Spleen (tissue), 11 donors: ENCODE measurements around the gene CEP128. TPM values are rescaled to one million over a fixed set of nuclear protein-coding genes. Genes with fewer than 3 reads are reported as not detected.

ENCODE experiments used
- DNase-seq: peaks from one replicate; pipeline ENCODE4 v3.0.0-alpha.2; 2020
- H3K27ac ChIP-seq, 8 donors: fragments of 200-600 bp; sonication (generic) in 7 of 8; 1 replicate in 4 of 8; 2 replicates in 4 of 8; pipeline versions ENCODE4 v1.5.0 to v1.8.0; 2016 to 2021; ENCODE audit warnings: inconsistent platforms in 4 of 8, mild to moderate bottlenecking in 4 of 8, moderate library complexity in 1 of 8
- H3K27me3 ChIP-seq, 7 donors: fragments of 200-600 bp; sonication (generic) in 6 of 7; replicated peaks in 1 of 7; 1 replicate in 4 of 7; 2 replicates in 3 of 7; pipeline versions ENCODE4 v1.5.0 to v1.8.0; 2016 to 2021; ENCODE audit warnings: inconsistent platforms in 3 of 7, mild to moderate bottlenecking in 1 of 7
- H3K36me3 ChIP-seq, 6 donors: fragments of 200-600 bp; sonication (generic) in 5 of 6; 1 replicate in 4 of 6; 2 replicates in 2 of 6; pipeline versions ENCODE4 v1.5.0 to v1.8.0; 2016 to 2021; ENCODE audit warnings: inconsistent platforms in 2 of 6
- H3K4me1 ChIP-seq, 6 donors: fragments of 200-600 bp; sonication (generic) in 5 of 6; 1 replicate in 3 of 6; 2 replicates in 3 of 6; pipeline versions ENCODE4 v1.5.0 to v1.8.0; 2016 to 2021; ENCODE audit warnings: inconsistent platforms in 3 of 6
- H3K4me3 ChIP-seq, 8 donors: fragments of 200-600 bp; sonication (generic) in 7 of 8; 1 replicate in 4 of 8; 2 replicates in 4 of 8; pipeline versions ENCODE4 v1.5.0 to v1.8.0; 2016 to 2021; ENCODE audit warnings: inconsistent platforms in 4 of 8, mild to moderate bottlenecking in 4 of 8, moderate library complexity in 2 of 8
- H3K9me3 ChIP-seq, 8 donors: fragments of 200-600 bp; sonication (generic) in 7 of 8; 1 replicate in 4 of 8; 2 replicates in 4 of 8; pipeline versions ENCODE4 v1.5.0 to v1.8.0; 2016 to 2021; ENCODE audit warnings: inconsistent platforms in 4 of 8
- POLR2A ChIP-seq, 3 donors: fragments of 450-650 bp; IDR thresholded peaks; one replicate each; pipeline ENCODE4 v1.5.1; 2017; ENCODE audit warnings: antibody characterized with exemption in 3 of 3, mild to moderate bottlenecking in 1 of 3
- POLR2AphosphoS5 ChIP-seq, 3 donors: sonication (generic); formaldehyde crosslinking; IDR thresholded peaks; one replicate each; pipeline ENCODE4 v1.5.1; 2017; ENCODE audit warnings: antibody characterized with exemption in 3 of 3
- WGBS, 5 donors: extraction: QIAGEN DNeasy Blood & Tissue Kit in 3 of 5; methylation state at CpG; one replicate each; pipeline versions ENCODE4 v1.1.5 to v1.1.7; 2013 to 2018; 5-methylcytosine and 5-hydroxymethylcytosine counted together
- intact Hi-C: fragments of 100-400 bp; cut with DNase I; formaldehyde crosslinking; loops from one replicate; pipeline ENCODE4 v1.15.0; 2023; ENCODE audit warnings: low total_unique reads
- polyA plus RNA-seq, 3 donors: library from polyadenylated mRNA; stranded (reverse); fragments of 200-250 nt; gene quantifications; one replicate each; pipeline ENCODE4 v1.2.1, GENCODE V29; 2013
- total RNA-seq, 7 donors: library from RNA; depleted of rRNA in 3 of 7; stranded (reverse); fragments of >200 nt in 3 of 7; fragmentation: NEBNext Ultra II Directional in 4 of 7; extraction: Animal tissue kit (Norgen Biotek cat#: 25700) in 4 of 7; gene quantifications; one replicate each; pipeline versions ENCODE4 v1.1.0 to v1.2.1, GENCODE V29; 2016 to 2021
- TF ChIP-seq, protein P1 (sequence below), 11 experiments: fragments of 200-600 bp in 7 of 11; fragments of 450-650 bp in 4 of 11; sonication (generic) in 4 of 11; IDR thresholded peaks in 8 of 11; conservative IDR thresholded peaks in 3 of 11; 1 replicate in 7 of 11; 2 replicates in 4 of 11; pipeline versions ENCODE4 v1.4.0 to v1.8.0; 2016 to 2021; ENCODE audit warnings: antibody characterized with exemption in 11 of 11, inconsistent platforms in 4 of 11, mild to moderate bottlenecking in 1 of 11
- donor health status: healthy with polysubstance abuse.
- donor health status: DM: no; HTN: no; CAD: no; lungs with moderate emphysema.
- donor health status: DM: no; HTN: no; CAD: no.
- donor health status: Bipolar disorder and iron deficiency.
- donor health status: healthy.
- donor health status: DM: no; HTN: no; CAD: no.
- donor health status: DM: yes; HTN: yes; CAD: no.

CEP128 gene
- total and polyA plus RNA-seq, 10 donors, result 1.5 to 34.2 (median 15.7) TPM

DNA sequence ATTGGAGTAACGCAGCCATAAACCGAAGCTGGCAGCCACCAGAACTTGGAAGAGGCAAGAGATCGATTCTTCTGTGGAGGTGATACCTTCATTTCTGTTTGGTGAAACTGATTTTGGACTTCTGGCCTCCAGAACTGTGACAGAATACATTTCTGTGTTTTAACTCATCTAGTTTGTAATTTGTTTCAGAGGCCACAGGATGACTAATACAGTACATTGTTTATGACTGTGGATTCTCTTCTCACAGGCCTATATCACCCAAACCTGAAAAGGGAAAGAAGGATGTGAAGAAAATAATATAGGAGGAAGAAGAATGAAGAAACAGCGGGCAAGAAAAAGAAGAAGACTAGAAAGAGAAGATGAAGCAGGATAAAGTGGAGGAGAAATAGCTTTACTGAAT lies 466.5 kb downstream of the CEP128 start:
- Histone ChIP-seq H3K4me1 (no peaks in the 10 kb centered on the region), H3K27ac (no peak overlapping the region), H3K9me3 (peaks cover 0 to 40% (median 24%) of the 10 kb centered on the region in 8 donors), H3K27me3 (no peaks in the 10 kb centered on the region), H3K4me3 (no peak overlapping the region), H3K36me3 (peaks cover 0 to 14% (median 0%) of the 10 kb centered on the region in 6 donors)
- WGBS, 5 donors, result 79 to 95% (median 93%) methylated on average over 4 of the region's 4 CpGs
- no peak for DNase-seq
- TF ChIP-seq POLR2AphosphoS5 (IDR thresholded peaks at IDR 0.05) (no peak), POLR2A (IDR thresholded peaks at IDR 0.05) (no peak)
- TF ChIP-seq, protein P1, sequence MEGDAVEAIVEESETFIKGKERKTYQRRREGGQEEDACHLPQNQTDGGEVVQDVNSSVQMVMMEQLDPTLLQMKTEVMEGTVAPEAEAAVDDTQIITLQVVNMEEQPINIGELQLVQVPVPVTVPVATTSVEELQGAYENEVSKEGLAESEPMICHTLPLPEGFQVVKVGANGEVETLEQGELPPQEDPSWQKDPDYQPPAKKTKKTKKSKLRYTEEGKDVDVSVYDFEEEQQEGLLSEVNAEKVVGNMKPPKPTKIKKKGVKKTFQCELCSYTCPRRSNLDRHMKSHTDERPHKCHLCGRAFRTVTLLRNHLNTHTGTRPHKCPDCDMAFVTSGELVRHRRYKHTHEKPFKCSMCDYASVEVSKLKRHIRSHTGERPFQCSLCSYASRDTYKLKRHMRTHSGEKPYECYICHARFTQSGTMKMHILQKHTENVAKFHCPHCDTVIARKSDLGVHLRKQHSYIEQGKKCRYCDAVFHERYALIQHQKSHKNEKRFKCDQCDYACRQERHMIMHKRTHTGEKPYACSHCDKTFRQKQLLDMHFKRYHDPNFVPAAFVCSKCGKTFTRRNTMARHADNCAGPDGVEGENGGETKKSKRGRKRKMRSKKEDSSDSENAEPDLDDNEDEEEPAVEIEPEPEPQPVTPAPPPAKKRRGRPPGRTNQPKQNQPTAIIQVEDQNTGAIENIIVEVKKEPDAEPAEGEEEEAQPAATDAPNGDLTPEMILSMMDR (IDR thresholded peaks at IDR 0.05 in 8 of 11, conservative IDR thresholded peaks at IDR 0.05 in 3 of 11), result no peak
- intact Hi-C loops, result no loop called here

DNA sequence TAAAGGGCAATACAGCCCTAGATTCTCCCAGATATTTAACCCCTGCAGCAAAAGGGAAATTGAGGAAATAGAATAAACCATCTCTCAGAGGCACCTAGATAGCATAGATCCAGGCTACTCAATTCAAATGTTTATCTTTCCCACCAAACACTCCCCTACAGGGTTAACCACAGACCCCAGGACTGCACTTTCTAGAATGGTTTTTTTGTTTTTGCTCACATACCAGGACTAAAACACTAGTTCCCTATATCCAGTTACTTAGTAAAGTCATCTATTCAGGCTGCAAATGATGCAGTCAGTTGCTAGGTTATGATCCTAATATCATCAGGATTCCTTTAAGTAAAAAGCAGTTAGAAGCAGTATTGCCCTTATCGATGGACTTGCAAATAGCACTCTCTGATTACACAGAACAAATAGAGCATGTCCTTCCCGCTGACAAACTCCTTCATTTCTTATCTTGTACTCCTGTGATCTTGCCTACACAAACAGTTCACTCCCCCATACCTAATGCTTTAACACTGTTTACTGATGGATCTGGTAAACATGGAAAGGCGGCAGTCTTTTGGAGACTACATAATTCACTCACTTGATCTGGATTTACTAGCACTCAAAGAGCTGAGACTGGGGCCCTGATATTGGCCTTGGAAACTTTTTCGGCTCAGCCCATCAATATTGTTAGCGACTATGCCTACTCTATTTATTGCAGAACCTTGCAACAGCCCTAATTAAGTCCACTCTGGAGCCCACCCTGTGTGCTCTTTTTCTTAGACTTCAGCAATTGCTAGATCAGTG lies 473.0 kb downstream of the CEP128 start:
- H3K27me3 ChIP-seq, result no peaks in the 10 kb centered on the region
- H3K9me3 ChIP-seq, result peaks cover 0 to 27% (median 20%) of the 10 kb centered on the region in 8 donors
- WGBS, 5 donors, result 70 to 85% (median 80%) methylated on average over 5 of the region's 5 CpGs
- no peak overlapping the region for H3K27ac ChIP-seq
- intact Hi-C loops, result no loop called here
- no peak overlapping the region for H3K4me3 ChIP-seq
- peaks cover 0 to 14% (median 0%) of the 10 kb centered on the region in 6 donors for H3K36me3 ChIP-seq
- DNase-seq, result no peak
- TF ChIP-seq POLR2A (IDR thresholded peaks at IDR 0.05) (no peak), POLR2AphosphoS5 (IDR thresholded peaks at IDR 0.05) (no peak)
- TF ChIP-seq, protein P1 (IDR thresholded peaks at IDR 0.05 in 8 of 11, conservative IDR thresholded peaks at IDR 0.05 in 3 of 11), result no peak
- H3K4me1 ChIP-seq, result no peaks in the 10 kb centered on the region

DNA sequence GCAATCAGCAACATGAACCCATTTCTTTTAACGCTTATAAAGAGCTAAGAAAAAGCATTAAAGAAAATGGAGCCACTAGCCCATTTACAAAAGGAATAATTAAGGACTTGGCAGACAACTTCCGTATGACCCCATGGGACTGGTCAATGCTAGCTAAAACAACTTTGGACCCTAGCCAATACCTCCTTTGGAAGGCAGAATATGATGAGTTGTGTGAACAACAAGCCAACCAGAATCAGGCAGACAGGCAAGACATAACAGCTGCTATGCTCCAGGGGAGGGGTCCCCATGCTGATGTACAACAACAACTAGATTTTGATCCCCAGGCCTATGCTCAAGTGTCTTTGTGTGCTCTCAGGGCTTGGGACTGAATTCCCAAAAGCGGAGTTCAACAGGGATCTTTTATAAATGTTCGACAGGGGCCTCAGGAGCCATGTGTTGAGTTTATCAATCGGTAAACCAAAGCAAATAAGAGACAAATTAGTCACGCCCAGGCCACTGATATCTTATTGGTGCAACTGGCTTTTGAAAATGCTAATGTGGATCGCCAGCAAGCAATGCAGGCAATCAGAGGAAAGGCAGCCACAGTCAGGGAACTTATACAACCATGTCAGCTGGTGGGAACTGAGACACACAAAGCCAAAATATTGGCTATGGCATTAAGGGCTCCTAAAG lies 475.9 kb downstream of the CEP128 start:
- no peaks in the 10 kb centered on the region for H3K9me3 ChIP-seq
- no peak for TF ChIP-seq POLR2A (IDR thresholded peaks at IDR 0.05)
- TF ChIP-seq, protein P1 (IDR thresholded peaks at IDR 0.05 in 8 of 11, conservative IDR thresholded peaks at IDR 0.05 in 3 of 11), result no peak
- TF ChIP-seq POLR2AphosphoS5 (IDR thresholded peaks at IDR 0.05), result no peak
- H3K4me3 ChIP-seq, result no peak overlapping the region
- no peak for DNase-seq
- WGBS, 5 donors, result 88 to 93% (median 92%) methylated on average over 7 of the region's 7 CpGs
- H3K4me1 ChIP-seq, result no peaks in the 10 kb centered on the region
- H3K27ac ChIP-seq, result no peak overlapping the region
- intact Hi-C loops, result no loop called here
- H3K27me3 ChIP-seq, result no peaks in the 10 kb centered on the region
- no peaks in the 10 kb centered on the region for H3K36me3 ChIP-seq

DNA sequence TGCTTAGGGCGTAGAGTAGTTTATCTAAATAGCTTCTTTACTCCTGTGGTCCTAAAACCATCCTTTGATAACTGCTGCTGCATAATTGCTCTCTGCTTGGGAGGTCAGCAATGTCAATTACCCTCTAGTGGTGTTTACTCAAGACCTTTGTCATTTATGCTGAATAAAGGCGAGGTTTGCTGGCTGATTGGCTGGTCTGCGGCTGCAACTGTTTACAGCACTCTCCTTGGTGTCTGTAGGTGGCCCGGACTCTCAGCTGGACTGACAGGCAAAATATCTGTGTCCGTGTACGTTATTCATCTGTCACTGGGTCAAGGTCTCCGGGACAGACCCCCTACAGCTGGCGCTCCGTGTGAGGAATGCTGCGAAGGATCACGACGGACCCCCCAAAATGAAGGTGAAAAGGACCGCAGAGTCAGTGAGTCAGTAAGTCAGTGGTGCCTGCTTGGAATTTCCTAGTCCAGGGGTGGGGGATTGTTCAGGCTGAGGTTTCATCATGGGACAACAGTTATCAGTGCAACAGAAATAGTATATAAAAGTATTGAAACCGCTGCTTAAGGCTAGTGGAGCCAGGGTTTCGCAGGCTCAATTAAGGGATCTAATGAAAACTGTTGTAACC lies 476.9 kb downstream of the CEP128 start:
- H3K27me3 ChIP-seq, result no peaks in the 10 kb centered on the region
- no peaks in the 10 kb centered on the region for H3K36me3 ChIP-seq
- H3K9me3 ChIP-seq, result no peaks in the 10 kb centered on the region
- no peak overlapping the region for H3K4me3 ChIP-seq
- 77 to 86% (median 80%) methylated on average over 15 of the region's 15 CpGs for WGBS, 5 donors
- H3K4me1 ChIP-seq, result no peaks in the 10 kb centered on the region
- DNase-seq, result no peak
- TF ChIP-seq, protein P1 (IDR thresholded peaks at IDR 0.05 in 8 of 11, conservative IDR thresholded peaks at IDR 0.05 in 3 of 11), result no peak
- no peak for TF ChIP-seq POLR2A (IDR thresholded peaks at IDR 0.05)
- TF ChIP-seq POLR2AphosphoS5 (IDR thresholded peaks at IDR 0.05), result no peak
- H3K27ac ChIP-seq, result no peak overlapping the region
- intact Hi-C loops, result no loop called here
